NOMO-1 treated with dmso at 0.1 percent for 144 hours (cell line): Measurements from ENCODE around the gene METTL4.
"Not testable (repeated sequence)": the region's sequence is repeated elsewhere in the genome, so short reads cannot be mapped to it uniquely, and the experiment has no call there.

Experiments used
- DNase-seq: peaks from one replicate; lab custom pipeline; 2025; ENCODE audit not compliant: unreplicated experiment; lab: John Stamatoyannopoulos, UW

The METTL4 gene

DNA sequence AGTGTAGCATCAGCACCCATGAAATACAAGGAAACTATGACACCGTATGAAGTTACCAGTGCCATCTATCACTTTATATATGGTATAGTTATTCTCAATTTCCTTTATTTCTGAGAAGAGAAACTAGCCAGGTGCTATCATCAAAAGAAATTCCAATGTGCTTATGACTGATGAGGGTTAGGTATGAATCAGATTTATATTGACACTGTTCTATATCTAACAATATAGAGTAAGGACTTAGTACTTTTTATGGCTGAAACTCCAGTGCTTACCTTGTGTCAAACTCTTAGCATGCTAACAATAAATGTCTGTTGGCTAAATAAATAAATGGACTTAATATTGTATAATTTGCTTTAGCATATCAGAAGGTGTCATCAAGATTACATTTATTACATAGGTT, 6.9 kb downstream of the METTL4 start:
- DNase-seq, result no peak

DNA sequence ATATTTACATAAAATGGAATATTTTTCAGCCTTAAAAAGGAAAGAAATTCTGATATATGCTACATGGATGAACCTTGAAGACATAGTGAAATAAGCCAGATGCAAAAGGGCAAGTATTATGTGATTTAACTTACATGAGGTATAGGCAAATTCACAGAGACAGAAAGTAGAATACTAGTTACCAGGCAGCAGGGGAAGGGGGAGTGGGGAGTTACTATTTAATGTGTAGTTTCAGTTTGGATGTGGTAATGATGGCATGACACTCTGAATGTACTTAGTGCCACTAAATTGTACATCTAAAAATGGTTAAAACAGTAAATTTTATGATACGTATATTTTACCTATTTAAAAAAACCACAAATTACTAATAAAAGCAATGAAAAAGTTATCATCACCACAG, 12.1 kb downstream of the METTL4 start:
- DNase-seq, result no peak

DNA sequence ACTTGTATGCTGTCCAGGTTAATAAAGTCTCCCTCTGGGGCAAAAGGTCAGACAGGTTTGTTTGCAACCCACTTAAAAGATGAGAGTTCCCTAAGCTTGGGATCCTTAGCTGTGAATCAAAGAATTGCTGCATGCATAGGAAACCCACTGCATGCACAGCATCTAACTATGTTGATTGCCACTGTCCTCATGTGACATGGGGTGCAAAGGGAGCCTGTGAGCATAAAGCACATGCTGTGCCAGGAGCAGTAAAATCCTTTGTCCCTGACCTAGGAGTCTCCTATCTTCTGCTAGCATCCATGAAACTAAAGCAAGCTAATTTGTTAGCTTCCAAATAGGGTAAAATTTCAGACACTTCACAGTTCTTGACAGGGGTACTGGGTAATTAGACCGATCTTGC, 13.8 kb downstream of the METTL4 start:
- no peak for DNase-seq

DNA sequence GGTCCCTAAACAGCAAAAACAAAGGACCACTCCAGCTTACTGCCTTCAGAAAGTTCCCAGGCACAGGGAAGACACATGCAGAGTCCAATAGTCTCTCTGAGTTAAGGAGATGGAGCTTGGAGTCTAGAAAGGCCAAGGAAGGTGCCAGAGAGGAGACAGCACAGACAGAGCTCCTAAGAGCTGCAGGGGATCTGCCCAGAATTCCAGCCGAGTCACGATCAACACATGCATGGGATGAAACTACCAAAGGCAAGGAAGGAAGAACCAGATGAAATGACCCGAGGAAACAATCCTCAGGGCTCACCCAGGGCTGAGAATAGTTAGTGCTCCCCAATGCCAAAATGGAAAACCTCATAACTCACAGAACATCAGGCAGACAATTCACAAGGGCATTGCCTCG, 15.4 kb downstream of the METTL4 start:
- no peak for DNase-seq

DNA sequence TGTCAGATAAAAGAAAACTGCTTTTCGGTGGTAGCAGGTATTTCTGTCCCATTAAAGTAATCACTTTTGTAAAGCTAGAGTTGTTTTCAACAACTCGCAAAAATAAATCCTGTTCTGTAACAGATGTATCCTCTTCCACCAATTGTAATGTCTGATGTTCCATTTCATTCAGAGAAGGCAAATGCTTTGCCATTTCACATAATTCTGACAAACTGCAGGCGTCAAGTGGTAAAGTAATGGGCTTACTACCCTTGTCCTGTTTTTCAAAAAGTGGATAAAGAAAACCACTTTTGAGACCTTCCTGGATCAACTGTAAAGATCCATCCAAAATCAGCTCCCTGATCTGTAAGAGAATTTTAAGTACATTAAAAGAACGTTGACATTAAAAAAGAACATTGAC, 16.6 kb downstream of the METTL4 start:
- DNase-seq, result no peak

DNA sequence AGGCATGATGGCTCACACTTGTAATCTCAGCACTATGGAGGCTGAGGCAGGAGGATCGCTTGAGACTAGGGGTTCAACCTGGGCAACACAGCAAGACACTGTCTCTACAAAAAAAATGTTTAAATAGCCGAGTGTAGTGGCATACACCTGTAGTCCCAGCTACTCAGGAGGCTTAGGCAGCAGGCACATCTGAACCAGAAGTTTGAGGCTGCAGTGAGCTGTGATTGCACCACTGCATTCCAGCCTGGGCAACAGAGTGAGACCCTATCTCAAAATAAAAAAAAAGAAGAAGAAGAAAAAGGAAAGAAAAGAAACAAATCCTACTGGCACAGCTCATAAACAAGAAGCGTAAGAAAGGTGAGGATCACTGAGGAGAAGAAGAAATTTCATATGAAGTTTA, 19.9 kb downstream of the METTL4 start:
- DNase-seq, result no peak

DNA sequence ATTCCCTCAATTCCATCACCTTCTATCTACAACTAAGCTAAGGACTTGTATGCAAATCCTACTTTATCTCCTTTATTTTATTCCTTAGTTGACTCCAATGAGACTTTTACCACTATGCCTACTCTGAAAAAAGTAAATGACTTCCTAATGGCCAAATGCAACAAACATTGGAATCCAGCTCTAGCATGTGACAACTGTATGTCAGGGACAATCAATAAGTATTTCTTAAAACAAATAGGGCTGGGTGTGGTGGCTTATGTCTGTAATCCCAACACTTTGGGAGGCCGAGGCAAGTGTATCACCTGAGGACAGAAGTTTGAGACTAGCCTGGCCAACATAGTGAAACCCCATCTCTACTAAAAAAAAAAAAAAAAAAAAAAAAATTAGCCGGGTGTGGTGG, 21.8 kb downstream of the METTL4 start:
- no peak for DNase-seq

DNA sequence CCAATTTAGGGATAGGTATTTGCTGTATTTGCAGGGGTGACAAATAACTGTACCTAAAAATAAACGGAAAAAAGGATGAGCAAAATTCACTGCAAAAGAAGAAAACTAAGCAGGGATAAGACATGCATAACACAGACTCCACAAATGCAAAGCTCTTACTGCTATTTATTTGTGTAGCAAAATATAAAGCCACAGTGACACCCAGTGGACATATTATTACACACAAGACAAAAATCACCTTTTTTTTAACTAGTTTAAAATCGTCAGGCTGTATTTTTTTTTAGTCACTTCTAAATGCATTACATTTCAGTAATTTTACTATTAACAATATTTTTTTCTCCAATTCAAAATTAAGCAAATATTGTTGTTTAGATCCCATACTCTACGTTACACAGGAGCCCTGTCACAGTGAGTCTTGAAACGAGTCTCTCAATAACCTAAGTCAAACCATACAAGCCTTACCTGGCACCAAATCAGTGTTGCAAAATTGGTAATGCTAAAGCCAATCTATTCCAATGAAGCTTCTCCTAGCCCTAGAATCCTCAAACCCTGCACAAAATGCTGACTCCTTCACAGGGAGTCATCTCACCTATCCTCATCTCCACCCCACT, 23.7 kb downstream of the METTL4 start:
- DNase-seq, result no peak

DNA sequence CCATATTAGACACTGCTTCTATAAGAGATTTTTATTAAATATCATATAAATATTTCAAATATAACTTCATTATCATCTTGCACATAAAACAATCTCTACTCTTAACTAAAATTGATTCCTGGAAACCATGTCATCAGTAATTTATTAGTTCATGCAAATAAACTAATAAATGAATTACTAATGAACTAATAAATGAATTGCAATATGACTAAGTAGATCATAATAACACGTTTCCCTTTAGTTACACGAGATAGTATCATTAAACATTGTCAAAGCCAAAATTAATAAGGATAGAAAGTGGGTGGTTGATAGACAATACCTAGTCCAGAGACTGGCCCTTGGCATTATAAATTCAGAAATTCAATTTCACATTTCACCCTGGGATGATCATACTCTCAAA, 26.1 kb downstream of the METTL4 start:
- no peak for DNase-seq

DNA sequence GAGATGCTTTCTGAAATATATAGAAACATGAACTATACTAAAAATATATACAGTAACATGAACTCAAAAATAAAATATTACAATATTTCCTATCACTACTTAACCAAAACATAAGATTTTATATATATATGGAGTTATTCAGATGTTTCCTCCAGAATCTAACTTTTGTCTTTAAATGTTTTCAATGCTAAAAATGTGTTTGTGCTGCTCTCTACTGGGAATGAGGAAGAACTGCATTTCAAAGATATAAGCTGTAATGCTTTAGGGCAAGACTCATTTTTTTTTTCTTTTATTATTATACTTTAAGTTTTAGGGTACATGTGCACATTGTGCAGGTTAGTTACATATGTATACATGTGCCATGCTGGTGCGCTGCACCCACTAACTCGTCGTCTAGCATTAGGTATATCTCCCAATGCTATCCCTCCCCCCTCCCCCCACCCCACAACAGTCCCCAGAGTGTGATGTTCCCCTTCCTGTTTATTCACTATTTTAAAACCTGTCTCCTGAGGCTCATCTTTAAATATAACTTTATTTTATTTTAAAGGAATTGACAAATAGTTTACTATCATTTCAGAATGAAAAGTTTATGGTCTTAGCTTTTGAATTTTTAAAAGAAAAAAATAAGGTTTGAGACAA, 29.3 kb downstream of the METTL4 start:
- not testable (repeated sequence) for DNase-seq

DNA sequence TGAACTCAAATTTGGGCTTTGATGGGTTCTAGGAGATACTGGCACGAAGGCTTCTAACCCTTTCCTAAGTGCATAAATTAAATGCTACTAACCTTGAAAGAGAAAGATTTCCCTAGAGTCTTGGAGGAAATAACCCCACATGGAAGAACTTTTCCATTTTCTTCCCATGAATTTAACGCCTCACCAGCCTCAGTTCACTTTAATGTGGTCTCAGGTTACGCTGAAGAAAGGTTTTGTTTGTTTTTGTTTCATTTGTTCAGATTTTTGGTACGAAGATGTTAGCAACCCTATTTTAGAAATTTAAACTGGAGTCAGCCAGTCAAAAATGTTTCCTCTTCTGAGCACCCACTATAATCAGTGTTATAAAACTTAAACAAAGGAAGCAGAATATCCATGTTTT, 30.7 kb downstream of the METTL4 start:
- no peak for DNase-seq

DNA sequence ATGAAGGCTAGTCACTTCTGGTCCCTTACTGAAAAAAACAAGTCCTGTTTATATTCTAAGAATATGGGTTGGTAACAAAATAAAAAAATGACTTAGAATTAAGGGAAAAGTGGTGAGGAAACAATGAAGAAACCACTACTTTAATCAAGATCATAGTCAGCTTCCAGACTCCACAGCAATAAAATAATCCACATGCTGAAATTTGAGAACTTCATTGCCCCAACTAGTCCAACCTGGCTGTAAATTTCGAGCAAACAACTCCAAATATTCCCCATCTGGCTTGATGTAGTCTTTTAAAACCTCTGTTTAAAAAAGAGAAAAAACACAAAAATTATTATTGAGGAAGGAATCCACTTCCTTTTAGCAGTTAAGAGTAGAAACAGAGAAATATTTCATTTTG, 32.5 kb downstream of the METTL4 start:
- DNase-seq, result no peak

DNA sequence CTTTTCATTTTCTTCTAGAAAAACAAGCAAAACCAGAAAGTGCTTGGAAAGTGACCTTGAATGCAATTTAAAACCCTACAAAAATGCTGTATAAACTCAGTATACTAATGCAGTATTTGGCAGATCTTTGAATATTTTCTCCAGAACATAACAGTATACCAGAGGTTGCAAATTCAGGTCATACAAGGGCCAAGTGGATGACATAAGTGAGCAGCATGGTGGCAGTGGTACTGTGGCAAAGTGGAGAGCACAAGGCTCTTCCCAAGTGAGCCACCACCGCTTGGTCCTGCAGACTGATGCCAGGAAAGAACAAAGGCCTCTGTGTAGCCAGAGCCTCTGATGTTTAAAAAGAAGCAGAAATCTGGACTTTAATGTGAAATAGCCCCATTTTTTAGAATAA, 33.1 kb downstream of the METTL4 start:
- DNase-seq, result no peak

DNA sequence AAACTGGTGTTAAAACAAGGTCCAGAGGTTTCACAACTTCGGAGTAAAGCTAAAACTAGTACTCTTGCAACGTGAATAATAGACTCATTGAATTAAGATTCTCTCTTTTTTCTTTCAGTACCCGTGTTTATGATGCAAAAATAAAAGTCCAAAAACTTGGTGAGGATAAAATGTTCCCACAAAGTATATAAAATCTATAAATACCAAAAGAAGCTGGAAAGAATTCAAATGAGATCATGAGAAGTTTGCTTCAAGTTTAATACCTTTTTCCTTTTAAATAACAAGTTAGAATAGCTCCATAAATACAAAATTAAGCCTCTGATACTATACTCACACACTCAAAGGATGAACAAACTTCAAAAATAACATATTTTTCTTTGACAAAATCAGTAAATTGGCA, 34.0 kb downstream of the METTL4 start:
- DNase-seq, result no peak

DNA sequence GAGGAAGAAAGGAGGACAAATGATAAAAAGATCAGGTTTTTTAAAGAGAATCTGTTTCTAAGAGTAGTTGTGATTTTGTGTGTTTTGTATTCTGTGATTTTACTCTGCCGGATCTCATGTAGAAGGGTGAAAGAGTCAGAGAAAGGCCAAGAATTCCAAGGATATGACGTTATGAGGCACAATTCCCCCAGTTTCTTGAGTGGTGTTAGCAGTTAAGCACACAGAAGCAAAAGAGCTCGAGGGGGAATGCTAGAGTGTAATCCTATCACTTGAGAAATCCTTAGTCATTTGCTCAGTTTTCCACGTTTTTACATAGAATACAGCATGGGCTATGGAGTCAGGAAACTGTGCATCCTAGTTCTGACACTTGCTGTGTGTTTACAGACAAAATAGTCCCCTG, 34.8 kb downstream of the METTL4 start:
- no peak for DNase-seq

DNA sequence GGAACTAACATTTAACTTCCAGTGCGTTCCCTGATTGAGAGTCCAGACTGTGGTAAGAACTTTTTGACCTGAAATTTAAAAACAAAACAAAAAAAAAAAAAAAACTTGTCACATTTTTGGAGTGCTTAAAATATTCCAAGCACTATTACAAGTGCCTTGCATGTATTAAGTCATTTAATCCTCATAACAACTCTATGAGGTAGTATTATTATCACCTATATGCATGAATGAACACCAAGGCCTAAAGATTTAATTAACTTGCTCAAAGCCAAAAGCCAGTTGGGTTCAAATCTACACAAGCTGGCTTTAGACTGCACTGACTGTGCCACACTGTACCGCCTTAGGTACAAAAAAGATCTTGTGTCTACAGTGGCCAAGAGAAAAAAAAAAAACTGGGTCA, 35.2 kb downstream of the METTL4 start:
- no peak for DNase-seq

DNA sequence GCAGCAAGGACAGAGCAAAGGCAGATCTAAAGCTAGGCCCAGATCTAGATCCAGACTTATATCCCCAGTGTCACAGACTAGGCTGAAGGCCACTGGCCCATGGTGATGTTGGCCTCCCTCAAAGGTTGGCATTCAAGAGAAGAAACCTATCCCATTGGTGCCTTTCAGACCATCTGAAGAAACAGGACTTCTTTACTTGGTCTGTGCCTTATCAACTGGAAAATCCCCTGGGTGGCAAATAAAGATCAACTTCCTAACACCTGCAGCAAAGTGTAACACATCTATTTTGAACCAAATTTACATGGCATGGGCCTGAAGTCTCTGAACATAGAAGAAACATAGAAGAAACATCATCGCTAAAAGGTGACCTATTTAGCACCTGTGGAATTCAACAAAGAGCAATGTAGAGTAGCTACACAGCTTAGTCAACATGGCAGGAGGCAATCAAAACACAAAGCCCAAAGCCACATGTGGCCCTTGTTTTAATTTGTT, 35.8 kb downstream of the METTL4 start:
- DNase-seq, result no peak

DNA sequence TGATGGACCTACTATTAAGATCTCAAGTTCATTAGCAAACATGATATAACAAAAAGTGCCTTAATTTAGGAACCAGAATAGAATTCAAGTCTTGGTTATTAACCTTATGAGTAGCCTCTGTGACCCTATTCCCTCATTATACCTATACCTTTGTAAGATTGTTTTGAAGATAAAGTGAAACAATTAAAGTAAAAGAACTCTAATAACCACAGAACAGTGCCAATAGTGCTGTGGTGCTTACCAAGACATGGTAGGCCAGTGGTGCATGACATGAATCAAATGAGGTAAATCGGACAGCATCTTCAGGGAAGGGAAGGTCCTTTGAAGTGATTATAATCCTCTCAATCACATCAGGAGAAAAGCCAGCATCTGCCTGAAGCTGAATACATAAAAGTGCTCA, 36.4 kb downstream of the METTL4 start:
- no peak for DNase-seq

DNA sequence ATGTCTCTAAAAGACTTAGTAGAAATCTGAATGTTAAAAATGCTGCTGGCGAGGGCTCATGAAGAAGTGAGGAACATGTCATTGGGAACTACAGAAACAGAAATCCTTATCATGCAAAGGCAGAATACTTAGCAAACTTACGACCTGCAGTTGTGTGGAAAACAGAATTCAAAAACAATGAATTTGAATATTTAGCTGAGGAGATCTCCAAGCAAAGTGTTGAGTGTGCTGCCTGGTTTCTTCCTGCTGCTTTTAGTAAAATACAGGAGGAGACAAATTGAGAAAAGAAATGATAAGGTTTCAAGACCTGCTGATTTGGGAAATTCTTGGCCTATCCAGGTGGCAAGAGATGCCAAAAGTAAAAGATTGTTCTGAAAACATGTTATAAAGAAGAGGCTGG, 38.5 kb downstream of the METTL4 start:
- no peak for DNase-seq

DNA sequence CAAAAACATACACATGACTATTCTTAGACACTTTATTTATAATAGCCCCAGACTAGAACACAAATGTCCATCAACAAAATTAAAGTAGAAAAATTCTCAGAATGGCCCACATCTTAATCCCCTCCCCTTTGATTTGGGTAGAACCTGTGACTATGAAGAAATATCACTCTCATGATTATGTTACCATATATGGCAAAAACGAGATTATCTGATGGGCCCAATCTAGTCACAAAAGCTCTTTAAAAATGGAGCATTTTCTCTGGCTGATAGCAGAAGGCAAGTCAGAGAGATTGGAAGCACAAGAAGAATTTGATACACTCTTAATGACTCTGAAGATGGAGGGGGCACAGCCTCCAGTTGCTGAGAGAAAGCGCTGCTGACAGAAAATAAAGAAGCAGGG, 39.6 kb downstream of the METTL4 start:
- DNase-seq, result no peak

DNA sequence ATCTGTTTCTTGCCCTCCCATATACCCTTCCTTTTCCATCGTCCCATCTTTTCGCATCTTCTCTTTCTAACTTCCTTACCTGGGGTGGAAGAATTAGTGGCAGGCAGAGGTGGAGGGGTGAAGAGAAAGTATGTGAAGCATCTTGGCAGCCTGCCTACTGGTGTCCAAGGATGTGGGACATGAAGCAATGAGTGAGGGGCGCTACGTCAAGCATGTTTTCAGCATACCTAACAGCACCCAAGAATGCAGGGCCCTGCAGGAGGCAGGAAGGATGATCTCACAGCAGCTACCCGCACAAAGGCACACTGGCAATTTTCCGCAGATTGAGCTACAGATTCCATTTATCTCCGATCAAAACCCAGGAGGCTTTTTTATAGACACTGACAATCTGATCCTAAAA, 42.2 kb downstream of the METTL4 start:
- DNase-seq, result no peak

DNA sequence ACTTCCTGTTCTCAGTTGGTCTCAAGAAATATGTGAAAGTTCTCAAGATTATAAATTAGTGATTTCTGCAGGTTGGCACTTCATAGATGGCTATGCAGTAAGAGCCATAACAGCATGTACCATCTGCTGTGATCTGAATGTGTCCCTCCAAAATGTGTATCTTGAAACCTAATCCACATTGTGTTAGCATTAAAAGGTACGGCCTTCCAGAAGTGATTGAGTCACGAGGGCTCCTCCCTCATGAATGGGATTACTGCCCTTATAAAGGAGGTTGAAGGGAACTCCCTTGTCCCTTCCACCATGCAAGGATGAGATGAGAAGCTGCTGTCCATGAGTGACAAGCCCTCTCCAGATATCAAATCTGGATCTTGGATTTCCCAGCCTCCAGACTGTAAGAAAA, 45.0 kb downstream of the METTL4 start:
- DNase-seq, result no peak

DNA sequence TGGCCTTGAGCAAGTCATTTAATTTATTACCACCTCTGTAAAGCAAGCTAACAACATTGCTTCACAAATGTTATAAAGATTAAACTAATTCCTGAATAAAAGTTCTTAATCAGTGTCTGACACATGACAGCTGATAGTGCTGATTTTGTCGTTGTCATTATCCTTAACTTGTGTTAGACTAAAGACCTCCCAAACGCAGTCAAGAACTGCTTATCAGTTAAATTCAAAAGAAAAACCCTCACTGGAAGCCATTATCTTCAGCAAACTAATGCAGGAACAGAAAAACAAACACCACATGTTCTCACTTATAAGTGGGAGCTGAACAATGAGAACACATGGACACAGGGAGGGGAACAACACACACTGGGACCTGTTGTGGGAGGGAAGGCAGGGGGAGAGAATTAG, 46.5 kb downstream of the METTL4 start:
- not testable (repeated sequence) for DNase-seq
